ENCODE results near the gene NSMCE1. TPM values are rescaled to one million over a fixed set of nuclear protein-coding genes. Genes with fewer than 3 reads are reported as not detected.

Gene NSMCE1
- total and polyA plus RNA-seq, 2 donors (not counting 1 experiment from before 2014, with no cell fraction given): 29.0 to 61.9 TPM

GRCh38 chr16:27231692-27232060 is 36.9 kb downstream of the NSMCE1 start:
- 46% methylated on average over 8 of the region's 8 CpGs for WGBS (ENCODE audit: insufficient coverage)
- no peaks in the 10 kb centered on the region for H3K9me3 ChIP-seq (ENCODE audit: control extremely low read depth in 1 of 3, control insufficient read depth in 2 of 3, insufficient read depth in 1 of 3, low read length in 2 of 3)
- H3K36me3 ChIP-seq (replicated peaks in 1 of 2; ENCODE audit: control extremely low read depth in 1 of 2, control insufficient read depth in 1 of 2, extremely low read depth in 1 of 2, insufficient read depth in 2 of 2, low read length in 1 of 2): peaks cover 0 to 10% of the 10 kb centered on the region in 2 experiments
- Mint-ChIP-seq H3K27ac (peak overlapping the region; percentile 96), H3K4me1 (peaks cover 82% of the 10 kb centered on the region), H3K9me3 (ENCODE audit: insufficient read depth) (no peaks in the 10 kb centered on the region), H3K4me3 (peak overlapping the region; percentile 78), H3K27me3 (no peaks in the 10 kb centered on the region)
- ChIA-PET CTCF (interaction anchor here (0.6 to 10.0 kb wide), 22 partner anchors 9 to 169 kb away, joined by 3 to 172 read pairs (median 4); partner anchors contain the start of gene KDM8), POLR2A (interaction anchor here (0.6 to 2.4 kb wide), 12 partner anchors 10 to 318 kb away, joined by 3 to 24 read pairs (median 4); partner anchors contain the start of genes GTF3C1, KATNIP and KDM8)
- H3K27ac ChIP-seq (ENCODE audit: low read length in 2 of 2): peak overlapping the region; percentile 77 to 80
- DNase-seq (no peak), ATAC-seq (ENCODE audit: low read depth) (peak; percentile 1)
- peak overlapping the region; percentile 75 for H3K4me2 ChIP-seq (replicated peaks; ENCODE audit: low read depth, low read length, poor library complexity, severe bottlenecking)
- intact Hi-C loops (cut with micrococcal nuclease): loop anchor here (1.0 to 5.0 kb wide), 3 partner anchors 28 to 49 kb away; partner anchors contain the start of gene KDM8
- no peaks in the 10 kb centered on the region for H3K27me3 ChIP-seq (replicated peaks in 1 of 4; ENCODE audit: control extremely low read depth in 1 of 4, control insufficient read depth in 3 of 4, insufficient read depth in 4 of 4, low read length in 3 of 4)
- no peak overlapping the region for H3K9ac ChIP-seq (ENCODE audit: low read length)
- peaks cover 88 to 93% of the 10 kb centered on the region in 2 donors for H3K4me1 ChIP-seq (ENCODE audit: control insufficient read depth in 2 of 2, insufficient read depth in 2 of 2, low read length in 2 of 2)
- H3K4me3 ChIP-seq (ENCODE audit: control extremely low read depth in 1 of 5, extremely low read depth in 1 of 5, insufficient read depth in 1 of 5, low read depth in 2 of 5, low read length in 4 of 5): peak overlapping the region in 1 of 5 experiments; percentile 28
- peaks cover 28% of the 10 kb centered on the region for H3K79me2 ChIP-seq (ENCODE audit: control insufficient read depth, insufficient read depth, low read length)
- no peak for TF ChIP-seq CTCF (IDR thresholded peaks at IDR 0.05)
- TF ChIP-seq EZH2 (IDR thresholded peaks at IDR 0.05; ENCODE audit: borderline replicate concordance, insufficient read depth, low read depth, low read length, poor library complexity, severe bottlenecking): no peak
- no peaks in the 10 kb centered on the region for H4K20me1 ChIP-seq (ENCODE audit: control insufficient read depth, insufficient read depth, low read length, poor library complexity, severe bottlenecking)
- no peak overlapping the region for H2AFZ ChIP-seq (ENCODE audit: insufficient read depth, low read depth, low read length, poor library complexity, severe bottlenecking)

- Histone ChIP-seq H3K4me1 (ENCODE audit: control insufficient read depth in 2 of 2, insufficient read depth in 2 of 2, low read length in 2 of 2) (peaks cover 85 to 93% of the 10 kb centered on the region in 2 donors), H3K36me3 (replicated peaks in 1 of 2; ENCODE audit: control extremely low read depth in 1 of 2, control insufficient read depth in 1 of 2, extremely low read depth in 1 of 2, insufficient read depth in 2 of 2, low read length in 1 of 2) (peaks cover 0 to 16% of the 10 kb centered on the region in 2 experiments), H3K79me2 (ENCODE audit: control insufficient read depth, insufficient read depth, low read length) (peaks cover 22% of the 10 kb centered on the region), H3K9me3 (ENCODE audit: control extremely low read depth in 1 of 3, control insufficient read depth in 2 of 3, insufficient read depth in 1 of 3, low read length in 2 of 3) (no peaks in the 10 kb centered on the region), H3K4me3 (ENCODE audit: control extremely low read depth in 1 of 5, extremely low read depth in 1 of 5, insufficient read depth in 1 of 5, low read depth in 2 of 5, low read length in 4 of 5) (peak overlapping the region in 1 of 5 experiments; percentile 4), H3K27me3 (replicated peaks in 1 of 4; ENCODE audit: control extremely low read depth in 1 of 4, control insufficient read depth in 3 of 4, insufficient read depth in 4 of 4, low read length in 3 of 4) (no peaks in the 10 kb centered on the region), H3K27ac (ENCODE audit: low read length in 2 of 2) (no peak overlapping the region), H3K9ac (ENCODE audit: low read length) (no peak overlapping the region), H2AFZ (ENCODE audit: insufficient read depth, low read depth, low read length, poor library complexity, severe bottlenecking) (no peak overlapping the region), H3K4me2 (replicated peaks; ENCODE audit: low read depth, low read length, poor library complexity, severe bottlenecking) (peak overlapping the region; percentile 57), H4K20me1 (ENCODE audit: control insufficient read depth, insufficient read depth, low read length, poor library complexity, severe bottlenecking) (no peaks in the 10 kb centered on the region)
- ATAC-seq (ENCODE audit: low read depth) (peak; percentile 46), DNase-seq (peak; percentile 55)
- Mint-ChIP-seq H3K4me3 (peak overlapping the region; percentile 66), H3K27ac (peak overlapping the region; percentile 96), H3K9me3 (ENCODE audit: insufficient read depth) (no peaks in the 10 kb centered on the region), H3K27me3 (no peaks in the 10 kb centered on the region), H3K4me1 (peaks cover 85% of the 10 kb centered on the region)
- POLR2A ChIA-PET: interaction anchor here (0.8 to 2.4 kb wide), 7 partner anchors 8 to 168 kb away, joined by 3 to 24 read pairs (median 4); partner anchors contain the start of gene KDM8
- intact Hi-C loops (cut with micrococcal nuclease): loop anchor here (5.0 kb wide), 1 partner anchor 48 kb away; no protein-coding TSS in a partner anchor
- WGBS (ENCODE audit: insufficient coverage): 25% methylated on average over 16 of the region's 16 CpGs
- CTCF ChIA-PET: interaction anchor here (1.0 to 10.0 kb wide), 13 partner anchors 11 to 227 kb away, joined by 3 to 172 read pairs (median 7); partner anchors contain the start of gene KDM8
- no peak for TF ChIP-seq EZH2 (IDR thresholded peaks at IDR 0.05; ENCODE audit: borderline replicate concordance, insufficient read depth, low read depth, low read length, poor library complexity, severe bottlenecking)
These were observed 38.0 kb downstream of the NSMCE1 start for GRCh38 chr16:27230562-27231001.

Measured in B cell (primary cell).